ENCODE measurements around the gene RABL2B. TPM values are rescaled to one million over a fixed set of nuclear protein-coding genes. Genes with fewer than 3 reads are reported as not detected.
"Not testable (repeated sequence)": the region's sequence is repeated elsewhere in the genome, so short reads cannot be mapped to it uniquely, and the experiment has no call there.

Gene RABL2B
- total RNA-seq (2021) (22.4 to 24.0 TPM (median 23.2 TPM) in 3 replicates), Bru-seq, nascent RNA (percentile 62 among the genes with signal in this experiment)
- long read RNA-seq, experiment 1, transcript RABL2B-201 (9 exons, 2,140 nt) = major isoform, 13 of 106 reads
- long read RNA-seq, experiment 1, transcript RABL2B-205 (10 exons, 2,428 nt) = minor isoform, 11 of 106 reads
- long read RNA-seq, experiment 1, partial matches to known transcripts = 19 of 106 reads
- long read RNA-seq, experiment 1, other reads (novel, unspliced or antisense) = 59 of 106 reads
- long read RNA-seq, experiment 2, partial matches to known transcripts = 11 of 27 reads
- long read RNA-seq, experiment 2, other reads (novel, unspliced or antisense) = 14 of 27 reads
- long read RNA-seq, experiment 3, partial matches to known transcripts = 2 of 26 reads
- long read RNA-seq, experiment 3, other reads (novel, unspliced or antisense) = 19 of 26 reads

GRCh38 chr22:50783033-50783879, at the start of gene RABL2B:
Gene RABL2B, minus strand, starts transcription at chr22:50783636. Its CDS starts 1,342 bp downstream, at chr22:50782294.
- peak; percentile 96 for ATAC-seq
- H3K9me3 Mint-ChIP-seq; CTCF ChIA-PET; H3K27ac Mint-ChIP-seq; H3K27me3 Mint-ChIP-seq (ENCODE audit: low read depth); POLR2A ChIA-PET; H3K4me1 Mint-ChIP-seq; H3K36me3 Mint-ChIP-seq: not testable (repeated sequence)
- DNase-seq (ENCODE audit: low spot score) = peak; percentile 87
- peak within 1 kb of the TSS; percentile 88 for H3K4me3 Mint-ChIP-seq
- 0 out of 2 replicates have a peak, but pooled peaks have one; percentile 35 for TF ChIP-seq FOXK1 (CRISPR knock-in tag; IDR thresholded peaks at IDR 0.05)

GRCh38 chr22:50786936-50787335, 3.5 kb upstream of the RABL2B start:
- H3K9me3 Mint-ChIP-seq; H3K4me1 Mint-ChIP-seq; H3K4me3 Mint-ChIP-seq; H3K27ac Mint-ChIP-seq; H3K36me3 Mint-ChIP-seq; POLR2A ChIA-PET; H3K27me3 Mint-ChIP-seq (ENCODE audit: low read depth); ATAC-seq; CTCF ChIA-PET; DNase-seq (ENCODE audit: low spot score): not testable (repeated sequence)

GRCh38 chr22:50785289-50785688, 1.9 kb upstream of the RABL2B start:
- H3K27me3 Mint-ChIP-seq (ENCODE audit: low read depth); H3K9me3 Mint-ChIP-seq; ATAC-seq; H3K27ac Mint-ChIP-seq; H3K4me1 Mint-ChIP-seq; CTCF ChIA-PET; POLR2A ChIA-PET; DNase-seq (ENCODE audit: low spot score); H3K36me3 Mint-ChIP-seq: not testable (repeated sequence)
- peak overlapping the region; percentile 25; the same call in 1 of the 2 replicates for H3K4me3 Mint-ChIP-seq

- H3K36me3 Mint-ChIP-seq; CTCF ChIA-PET; POLR2A ChIA-PET; H3K27ac Mint-ChIP-seq; H3K4me1 Mint-ChIP-seq; DNase-seq (ENCODE audit: low spot score); H3K27me3 Mint-ChIP-seq (ENCODE audit: low read depth); H3K9me3 Mint-ChIP-seq: not testable (repeated sequence)
- H3K4me3 Mint-ChIP-seq = peak overlapping the region; percentile 88
- peak; percentile 18 for ATAC-seq
Measured at GRCh38 chr22:50783880-50784276, 442 bp upstream of the RABL2B start.

GRCh38 chr22:50782253-50782652, 1.2 kb downstream of the RABL2B start:
- H3K4me1 Mint-ChIP-seq; ATAC-seq; CTCF ChIA-PET; POLR2A ChIA-PET; H3K27me3 Mint-ChIP-seq (ENCODE audit: low read depth); H3K9me3 Mint-ChIP-seq; H3K36me3 Mint-ChIP-seq; DNase-seq (ENCODE audit: low spot score); H3K27ac Mint-ChIP-seq: not testable (repeated sequence)
- H3K4me3 Mint-ChIP-seq = peak overlapping the region; percentile 52

- H3K9me3 Mint-ChIP-seq; POLR2A ChIA-PET; H3K4me3 Mint-ChIP-seq; H3K4me1 Mint-ChIP-seq; CTCF ChIA-PET; H3K27me3 Mint-ChIP-seq (ENCODE audit: low read depth); H3K36me3 Mint-ChIP-seq; ATAC-seq; H3K27ac Mint-ChIP-seq; DNase-seq (ENCODE audit: low spot score): not testable (repeated sequence)
Measured at GRCh38 chr22:50780244-50780643, 3.2 kb downstream of the RABL2B start.

GRCh38 chr22:50777631-50778030, 5.8 kb downstream of the RABL2B start:
- H3K36me3 Mint-ChIP-seq; H3K9me3 Mint-ChIP-seq; H3K27ac Mint-ChIP-seq; DNase-seq (ENCODE audit: low spot score); H3K4me3 Mint-ChIP-seq; POLR2A ChIA-PET; H3K27me3 Mint-ChIP-seq (ENCODE audit: low read depth); CTCF ChIA-PET; ATAC-seq; H3K4me1 Mint-ChIP-seq: not testable (repeated sequence)

- H3K27ac Mint-ChIP-seq; H3K4me1 Mint-ChIP-seq; H3K36me3 Mint-ChIP-seq; H3K27me3 Mint-ChIP-seq (ENCODE audit: low read depth); H3K9me3 Mint-ChIP-seq; H3K4me3 Mint-ChIP-seq: not testable (repeated sequence)
- CTCF ChIA-PET = interaction anchor here (0.5 to 1.2 kb wide), 39 partner anchors 15 to 644 kb away, joined by 3 to 35 read pairs (median 4); partner anchors contain the start of genes ACR, CHKB, LMF2 and NCAPH2
- TF ChIP-seq SP1 (CRISPR knock-in tag; conservative IDR thresholded peaks at IDR 0.05) = peak; percentile 54; the same call in 1 of the 2 replicates
- peak; percentile 49; the same call in 1 of the 2 replicates for TF ChIP-seq FOXP4 (CRISPR knock-in tag; IDR thresholded peaks at IDR 0.05)
- TF ChIP-seq CTCF (IDR thresholded peaks at IDR 0.05) = peak; percentile 65; the same call in 1 of the 2 replicates
- ATAC-seq (peak; percentile 98), DNase-seq (ENCODE audit: low spot score) (peak; percentile 95)
- POLR2A ChIA-PET = interaction anchor here (0.6 kb wide), 1 partner anchor 220 kb away, joined by 4 read pairs; no protein-coding TSS in a partner anchor
Measured at GRCh38 chr22:50775132-50775531, 8.3 kb downstream of the RABL2B start.

- H3K36me3 Mint-ChIP-seq; CTCF ChIA-PET; H3K27ac Mint-ChIP-seq; H3K9me3 Mint-ChIP-seq; H3K4me1 Mint-ChIP-seq; POLR2A ChIA-PET; H3K4me3 Mint-ChIP-seq; DNase-seq (ENCODE audit: low spot score); ATAC-seq: not testable (repeated sequence)
- H3K27me3 Mint-ChIP-seq (ENCODE audit: low read depth) = peaks cover 61% of the 10 kb centered on the region
Measured at GRCh38 chr22:50764288-50764687, 19.1 kb downstream of the RABL2B start.
